Measurements from ENCODE around the gene CHN2. TPM values are rescaled to one million over a fixed set of nuclear protein-coding genes. Genes with fewer than 3 reads are reported as not detected.

The CHN2 gene
- total and polyA plus RNA-seq, 8 donors = 2.8 to 8.9 (median 4.3) TPM

DNA sequence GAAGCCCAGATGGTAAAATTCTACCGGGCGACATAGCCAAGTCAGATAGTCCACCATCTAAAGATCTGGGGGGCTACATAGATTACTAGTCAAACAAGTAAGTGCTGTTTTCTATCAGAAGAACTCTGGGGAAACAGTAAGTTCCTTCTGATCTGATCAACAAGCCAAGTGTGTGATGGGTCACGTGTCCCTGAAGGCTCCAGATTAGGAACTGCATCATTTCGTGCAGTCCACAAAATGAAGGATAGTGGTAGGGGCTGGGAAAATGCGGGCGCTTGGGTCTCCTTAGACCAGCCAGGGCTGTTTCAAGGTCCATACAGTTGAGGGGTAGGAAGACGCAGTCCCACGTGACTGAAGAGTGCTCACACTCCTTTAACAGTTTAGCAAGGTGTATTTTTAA is 1.8 kb upstream of the CHN2 start:
- Histone ChIP-seq H3K27ac (no peak overlapping the region), H3K4me1 (peaks cover 4 to 47% of the 10 kb centered on the region in 2 donors), H3K36me3 (no peaks in the 10 kb centered on the region), H3K4me3 (no peak overlapping the region), H3K27me3 (peaks cover 11 to 72% of the 10 kb centered on the region in 2 donors), H3K9me3 (no peaks in the 10 kb centered on the region)
- ATAC-seq = no peak
- TF ChIP-seq, protein P1, sequence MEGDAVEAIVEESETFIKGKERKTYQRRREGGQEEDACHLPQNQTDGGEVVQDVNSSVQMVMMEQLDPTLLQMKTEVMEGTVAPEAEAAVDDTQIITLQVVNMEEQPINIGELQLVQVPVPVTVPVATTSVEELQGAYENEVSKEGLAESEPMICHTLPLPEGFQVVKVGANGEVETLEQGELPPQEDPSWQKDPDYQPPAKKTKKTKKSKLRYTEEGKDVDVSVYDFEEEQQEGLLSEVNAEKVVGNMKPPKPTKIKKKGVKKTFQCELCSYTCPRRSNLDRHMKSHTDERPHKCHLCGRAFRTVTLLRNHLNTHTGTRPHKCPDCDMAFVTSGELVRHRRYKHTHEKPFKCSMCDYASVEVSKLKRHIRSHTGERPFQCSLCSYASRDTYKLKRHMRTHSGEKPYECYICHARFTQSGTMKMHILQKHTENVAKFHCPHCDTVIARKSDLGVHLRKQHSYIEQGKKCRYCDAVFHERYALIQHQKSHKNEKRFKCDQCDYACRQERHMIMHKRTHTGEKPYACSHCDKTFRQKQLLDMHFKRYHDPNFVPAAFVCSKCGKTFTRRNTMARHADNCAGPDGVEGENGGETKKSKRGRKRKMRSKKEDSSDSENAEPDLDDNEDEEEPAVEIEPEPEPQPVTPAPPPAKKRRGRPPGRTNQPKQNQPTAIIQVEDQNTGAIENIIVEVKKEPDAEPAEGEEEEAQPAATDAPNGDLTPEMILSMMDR (IDR thresholded peaks at IDR 0.05) = no peak
- DNase-seq = no peak
- intact Hi-C loops (cut with DNase I) = loop anchor here in 1 of 2 donors (10.0 kb wide), 1 partner anchor 212 kb away; no protein-coding TSS in a partner anchor

DNA sequence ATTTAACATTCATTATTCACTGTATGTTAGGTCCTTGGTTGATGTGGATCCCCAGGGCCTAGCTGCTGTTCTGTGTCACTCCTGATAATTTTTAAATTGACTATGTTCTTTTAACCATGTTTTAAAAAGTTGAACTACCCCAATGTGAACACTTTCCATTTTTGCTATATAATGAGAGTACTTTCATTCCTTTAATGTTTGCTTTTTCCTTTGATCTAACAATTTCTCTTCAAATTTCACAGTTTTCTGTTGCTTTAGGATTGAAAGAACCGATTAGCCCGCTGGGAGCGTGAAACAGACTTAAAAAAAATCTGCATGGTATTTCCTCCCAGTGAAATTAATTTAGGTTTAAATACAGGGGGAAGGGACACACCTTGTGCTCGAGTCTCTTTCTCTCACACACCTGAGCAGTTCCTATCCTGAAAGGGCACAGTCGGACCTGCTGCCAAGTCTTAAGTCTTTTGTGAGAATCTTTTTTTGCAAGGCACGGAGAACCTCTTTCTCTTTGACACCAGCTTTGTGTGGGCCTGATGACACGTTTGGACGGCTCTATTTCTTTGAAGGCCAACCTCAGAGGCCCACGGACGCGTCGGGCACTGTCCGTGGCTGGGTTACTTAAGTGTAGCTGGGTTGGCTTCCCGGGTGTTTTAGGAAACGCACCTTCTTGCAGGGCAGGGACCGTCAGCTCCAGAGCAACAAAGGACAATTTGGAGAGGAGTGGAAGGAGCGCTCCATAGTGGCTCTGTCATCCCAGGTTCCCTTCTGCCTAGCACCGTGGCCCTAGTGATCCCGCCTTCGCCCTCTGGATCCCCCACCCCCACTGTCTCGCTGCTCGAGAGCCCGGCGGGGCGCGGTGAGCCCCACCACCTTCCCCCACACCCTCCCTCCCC is 1.0 kb upstream of the CHN2 start:
- DNase-seq = no peak
- Histone ChIP-seq H3K36me3 (no peaks in the 10 kb centered on the region), H3K27me3 (peaks cover 11 to 74% of the 10 kb centered on the region in 2 donors), H3K27ac (no peak overlapping the region), H3K9me3 (no peaks in the 10 kb centered on the region), H3K4me3 (peak overlapping the region in 1 of 2 donors; percentile 67), H3K4me1 (peaks cover 4 to 47% of the 10 kb centered on the region in 2 donors)
- no peak for ATAC-seq
- TF ChIP-seq, protein P1 (IDR thresholded peaks at IDR 0.05) = no peak
- intact Hi-C loops (cut with DNase I) = loop anchor here in 1 of 2 donors (10.0 kb wide), 1 partner anchor 211 kb away; no protein-coding TSS in a partner anchor

DNA sequence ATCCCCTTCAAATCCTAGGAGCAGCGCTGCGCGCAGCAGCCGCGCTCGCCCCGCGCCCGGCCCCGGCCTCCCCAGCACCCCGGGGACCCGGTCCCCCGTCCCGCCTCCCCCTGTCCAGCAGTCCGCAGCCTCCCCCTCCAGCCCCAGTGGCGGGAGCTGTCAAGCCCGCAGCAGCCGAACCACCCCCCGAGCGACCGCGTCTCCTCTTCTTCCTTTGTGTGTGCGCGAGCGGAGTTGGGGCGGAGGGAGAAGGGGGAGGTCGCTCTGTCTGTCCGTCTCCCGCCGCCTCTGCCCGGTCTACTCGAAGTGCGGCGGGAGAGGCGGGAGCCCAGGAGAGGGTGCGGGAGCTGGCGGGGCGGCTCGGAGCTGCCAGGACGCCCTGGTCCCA is 375 bp upstream of the CHN2 start:
- intact Hi-C loops (cut with DNase I) = loop anchor here in 1 of 2 donors (10.0 kb wide), 1 partner anchor 211 kb away; no protein-coding TSS in a partner anchor
- no peaks in the 10 kb centered on the region for H3K9me3 ChIP-seq
- H3K36me3 ChIP-seq = no peaks in the 10 kb centered on the region
- peaks cover 11 to 69% of the 10 kb centered on the region in 2 donors for H3K27me3 ChIP-seq
- TF ChIP-seq, protein P1 (IDR thresholded peaks at IDR 0.05) = no peak
- DNase-seq (peak in 1 of 4 donors; percentile 80), ATAC-seq (peak; percentile 12)
- no peak overlapping the region for H3K27ac ChIP-seq
- peaks cover 4 to 47% of the 10 kb centered on the region in 2 donors for H3K4me1 ChIP-seq
- peak overlapping the region; percentile 52 to 67 for H3K4me3 ChIP-seq

DNA sequence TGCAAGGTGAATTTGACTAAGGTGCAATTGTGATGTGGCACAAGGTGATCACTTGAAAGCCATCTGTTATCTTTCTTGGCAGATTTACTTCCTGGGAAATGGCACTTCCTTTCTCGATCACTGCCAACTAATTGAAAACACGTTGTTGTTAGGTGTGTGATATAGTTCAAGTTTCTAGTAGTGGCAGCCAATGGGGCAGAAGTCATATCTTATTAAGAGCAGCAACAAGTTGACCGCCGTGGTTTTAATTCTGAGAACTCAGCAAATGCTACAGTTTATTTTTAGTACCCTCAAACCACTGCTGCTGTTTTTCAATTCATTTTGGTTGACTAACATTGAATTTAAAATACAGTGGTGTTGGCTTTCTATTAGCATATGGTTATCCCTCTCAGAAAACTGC is 1.6 kb downstream of the CHN2 start:
- Histone ChIP-seq H3K4me1 (peaks cover 0 to 36% of the 10 kb centered on the region in 2 donors), H3K27me3 (peaks cover 11 to 59% of the 10 kb centered on the region in 2 donors), H3K27ac (no peak overlapping the region), H3K36me3 (no peaks in the 10 kb centered on the region), H3K4me3 (no peak overlapping the region), H3K9me3 (no peaks in the 10 kb centered on the region)
- no peak for ATAC-seq
- intact Hi-C loops (cut with DNase I) = loop anchor here in 1 of 2 donors (10.0 kb wide), 1 partner anchor 209 kb away; no protein-coding TSS in a partner anchor
- DNase-seq = no peak
- TF ChIP-seq, protein P1 (IDR thresholded peaks at IDR 0.05) = no peak

DNA sequence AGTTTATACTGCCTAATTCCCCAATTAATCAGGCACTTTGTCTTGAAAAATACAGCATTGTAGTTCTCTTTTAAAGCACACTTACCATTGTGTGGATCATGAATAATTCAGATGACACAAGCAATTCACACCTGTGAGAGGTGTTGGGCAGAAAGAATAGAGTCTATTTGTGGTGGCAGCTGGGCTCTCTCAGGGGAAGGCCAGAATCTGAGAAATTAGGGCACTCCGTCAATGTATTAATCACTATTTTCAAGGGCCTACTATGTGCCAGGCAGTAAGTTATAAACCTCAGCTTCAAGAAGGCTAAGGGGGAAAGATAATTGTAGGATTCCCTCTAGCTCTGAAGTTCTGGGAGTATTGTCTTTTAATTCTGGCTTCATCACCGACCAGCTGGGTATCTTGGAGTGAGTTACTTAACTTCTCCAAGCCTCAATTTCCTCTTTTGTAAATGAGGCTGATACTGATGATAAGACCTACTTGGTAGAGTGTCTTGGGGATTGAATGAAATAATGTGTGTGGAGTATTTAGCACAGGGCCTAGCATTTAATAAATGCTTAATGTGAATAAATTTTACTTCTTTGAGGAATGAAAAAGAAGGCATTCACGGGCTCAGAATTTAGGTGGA is 2.5 kb downstream of the CHN2 start:
- Histone ChIP-seq H3K27ac (no peak overlapping the region), H3K9me3 (no peaks in the 10 kb centered on the region), H3K27me3 (peaks cover 11 to 57% of the 10 kb centered on the region in 2 donors), H3K4me3 (no peak overlapping the region), H3K36me3 (no peaks in the 10 kb centered on the region), H3K4me1 (peaks cover 0 to 36% of the 10 kb centered on the region in 2 donors)
- ATAC-seq = no peak
- DNase-seq = no peak
- TF ChIP-seq, protein P1 (IDR thresholded peaks at IDR 0.05) = no peak
- intact Hi-C loops (cut with DNase I) = loop anchor here in 1 of 2 donors (10.0 kb wide), 1 partner anchor 208 kb away; no protein-coding TSS in a partner anchor
